Tibial nerve (tissue), 3 donors: ENCODE data around the gene CGB2.
"Not testable (repeated sequence)": the region's sequence is repeated elsewhere in the genome, so short reads cannot be mapped to it uniquely, and the experiment has no call there.

Experiments used
- CTCF ChIP-seq, 5 experiments: fragments of 200-600 bp in 3 of 5; fragments of 450-650 bp in 2 of 5; sonication (generic) in 3 of 5; IDR thresholded peaks; one replicate each; pipeline ENCODE4 v1.5.1; 2016 to 2019; ENCODE audit warnings: antibody characterized with exemption in 5 of 5, mild to moderate bottlenecking in 3 of 5, moderate library complexity in 2 of 5
- POLR2A ChIP-seq, 2 donors: fragments of 450-650 bp; IDR thresholded peaks; one replicate each; pipeline ENCODE4 v1.6.1; 2017; ENCODE audit warnings: antibody characterized with exemption in 2 of 2, mild to moderate bottlenecking in 2 of 2, moderate library complexity in 2 of 2

DNA sequence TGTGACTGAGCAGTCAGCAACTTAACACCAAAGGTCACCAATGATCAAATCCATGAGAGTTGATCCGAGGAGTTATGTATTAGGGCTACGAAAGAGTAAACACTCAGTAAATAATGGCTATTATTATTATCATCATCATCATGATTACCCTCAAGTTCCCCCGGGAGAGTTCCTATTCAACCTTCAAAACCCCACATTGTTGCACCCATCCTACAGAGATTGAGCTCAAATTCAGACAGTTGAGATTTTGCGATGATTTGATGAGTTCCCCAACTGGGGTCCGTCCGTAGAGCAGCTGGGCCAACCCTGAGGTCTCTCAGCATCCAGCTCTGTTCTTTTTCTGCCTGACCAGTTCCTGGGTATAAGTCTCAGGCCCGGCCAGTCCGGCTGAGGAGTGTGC, 6.4 kb downstream of the CGB2 start:
- TF ChIP-seq CTCF, POLR2A (IDR thresholded peaks at IDR 0.05): not testable (repeated sequence)
